ENCODE data around the gene PPFIBP1.
"Not testable (repeated sequence)": the region's sequence is repeated elsewhere in the genome, so short reads cannot be mapped to it uniquely, and the experiment has no call there.

PPFIBP1 gene

DNA sequence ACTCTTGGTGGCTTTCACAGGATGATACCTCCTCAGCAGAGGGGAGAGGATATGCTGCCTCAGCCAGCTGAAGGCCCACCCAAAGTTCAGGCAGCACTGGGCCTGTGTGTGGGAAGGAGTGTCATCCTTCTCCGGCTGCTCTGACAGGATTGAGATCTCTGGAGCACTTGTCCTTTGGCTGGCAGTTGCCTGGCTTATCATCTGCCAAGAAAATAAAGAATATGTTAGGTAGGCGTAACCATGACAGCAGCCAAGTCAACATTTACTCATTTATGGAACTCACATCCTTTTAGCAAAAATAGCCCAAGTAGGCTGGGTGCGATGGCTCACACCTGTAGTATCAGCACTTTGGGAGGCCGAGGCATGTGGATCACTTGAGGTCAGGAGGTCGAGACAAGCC, 68.5 kb downstream of the PPFIBP1 start:
- peak; percentile 60 for DNase-seq (ENCODE audit: low read depth)

DNA sequence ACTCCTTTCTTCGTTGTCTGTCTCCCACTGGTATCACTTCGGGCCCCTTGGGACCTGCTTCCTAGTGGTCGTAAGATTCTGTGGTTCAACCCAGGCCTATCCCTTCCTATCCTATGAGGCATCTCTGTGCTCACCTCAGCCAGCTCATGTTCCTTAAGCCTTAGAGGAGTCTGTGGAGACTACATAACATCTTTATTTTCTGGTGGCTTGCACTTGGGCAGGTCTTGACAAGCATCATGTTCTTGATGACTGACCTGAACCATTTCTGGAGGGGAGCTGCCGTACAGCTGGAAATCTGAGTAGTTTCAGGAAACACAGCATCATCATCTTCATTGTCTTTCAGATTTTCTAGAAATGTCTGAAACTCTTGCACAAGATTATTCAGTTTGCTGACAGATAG, 69.3 kb downstream of the PPFIBP1 start:
- DNase-seq (ENCODE audit: low read depth): no peak

DNA sequence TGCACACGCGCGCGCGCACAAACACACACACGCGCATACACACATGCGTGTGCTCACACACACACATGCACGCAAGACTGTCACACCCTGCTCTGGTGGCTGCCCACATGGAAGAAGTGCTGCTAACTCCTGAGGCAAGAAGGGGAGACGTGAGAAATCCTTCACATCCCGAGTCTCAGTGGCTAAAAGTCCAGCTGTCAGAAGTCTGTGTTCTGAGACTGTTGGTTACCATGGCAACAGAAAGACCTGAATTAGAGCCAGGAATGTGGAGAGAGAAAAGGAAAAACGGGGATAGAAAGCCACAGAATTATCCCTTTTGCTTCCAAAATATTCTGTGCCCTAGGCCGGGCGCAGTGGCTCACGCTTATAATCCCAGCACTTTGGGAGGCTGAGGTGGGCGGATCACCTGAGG, 71.2 kb downstream of the PPFIBP1 start:
- peak; percentile 49 for DNase-seq (ENCODE audit: low read depth)

DNA sequence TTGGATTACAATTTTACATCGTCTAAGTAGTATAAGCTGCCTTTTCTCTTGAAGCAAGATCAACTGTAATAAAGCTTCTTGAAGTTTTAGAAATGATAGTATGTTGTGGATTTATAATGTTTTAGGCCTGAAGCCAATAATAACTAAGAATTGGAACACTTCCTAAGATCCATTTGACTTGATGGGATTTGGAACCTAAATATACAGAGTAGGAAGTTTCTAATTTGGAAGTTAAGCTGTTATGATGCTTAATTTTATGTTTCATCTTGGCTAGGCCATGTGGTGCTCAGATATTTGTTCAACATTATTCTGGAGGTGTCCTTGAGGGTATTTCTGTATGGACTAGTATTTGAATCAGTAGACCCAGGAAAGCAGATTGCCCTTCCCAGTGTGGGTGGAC, 74.9 kb downstream of the PPFIBP1 start:
- not testable (repeated sequence) for DNase-seq (ENCODE audit: low read depth)

DNA sequence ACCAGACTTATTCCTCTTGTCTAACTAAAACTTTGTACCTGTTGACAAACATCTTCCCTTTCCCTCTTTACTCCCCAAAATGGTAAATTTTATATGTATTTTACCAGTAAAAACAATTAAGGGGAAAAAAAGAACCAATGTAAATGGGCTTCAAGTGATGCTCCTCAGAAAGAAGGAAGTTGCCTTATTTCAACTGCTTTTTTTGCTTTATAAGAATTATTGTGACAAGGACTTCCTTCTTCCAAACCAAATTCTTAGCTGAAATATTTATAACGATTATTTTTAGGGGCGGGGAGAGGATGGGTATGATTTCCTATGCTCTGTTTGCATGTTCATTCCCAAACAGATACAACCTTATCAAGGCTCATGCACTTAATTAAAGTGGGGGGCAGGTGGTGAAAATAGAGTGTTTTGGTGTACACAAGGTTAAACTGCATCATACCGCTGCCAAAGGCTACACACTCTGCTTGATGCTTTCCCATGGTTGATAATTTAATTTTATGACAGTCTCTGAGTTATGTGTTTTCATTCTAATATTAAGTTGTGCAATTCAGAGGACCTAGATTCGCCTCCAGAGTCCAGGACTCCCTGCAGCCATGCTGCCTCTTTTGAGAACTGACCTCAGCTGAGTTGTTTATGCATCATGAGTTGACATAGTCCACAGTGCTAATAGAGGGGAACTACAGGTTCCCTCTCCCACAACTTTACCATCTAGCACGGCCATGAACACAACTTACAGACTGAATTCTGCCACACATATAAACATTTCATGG, 77.2 kb downstream of the PPFIBP1 start:
- DNase-seq (ENCODE audit: low read depth): not testable (repeated sequence)

DNA sequence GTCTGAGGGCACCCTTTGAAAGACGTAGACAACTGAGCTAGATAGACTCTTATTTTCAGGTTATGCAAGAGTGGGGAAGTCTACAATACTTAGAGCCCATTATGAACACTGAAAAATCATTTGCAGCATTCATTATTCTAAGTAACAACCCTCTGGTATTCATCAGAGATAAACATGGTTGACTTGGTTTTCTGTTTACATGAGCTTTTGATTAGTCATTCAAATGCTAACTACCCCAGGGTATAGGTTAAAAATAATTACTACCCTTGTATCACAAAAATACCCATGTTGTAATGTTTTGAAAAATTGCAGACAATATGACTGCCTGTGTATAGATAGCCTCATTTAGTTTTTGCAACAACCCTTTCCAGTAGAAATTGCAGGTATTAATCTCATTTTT, 78.5 kb downstream of the PPFIBP1 start:
- peak; percentile 55 for DNase-seq (ENCODE audit: low read depth)

DNA sequence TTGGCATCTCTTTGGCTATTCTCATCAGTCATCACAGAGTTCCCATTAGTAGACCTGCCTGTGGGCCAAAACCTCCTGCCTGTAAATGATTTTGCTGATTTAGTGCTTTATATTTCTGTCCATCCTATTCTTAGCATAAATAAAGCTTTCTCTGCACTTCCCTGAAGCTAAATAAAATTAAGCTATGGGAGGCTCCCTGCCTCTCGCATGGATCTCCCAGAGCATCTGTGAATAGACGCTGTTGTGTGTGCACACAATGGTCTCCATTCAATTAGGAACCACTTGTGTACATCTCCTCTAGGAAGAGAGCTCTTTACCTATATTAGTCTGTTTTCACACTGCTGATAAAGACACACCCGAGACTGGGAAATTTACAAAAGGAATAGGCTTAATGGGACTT, 80.4 kb downstream of the PPFIBP1 start:
- no peak for DNase-seq (ENCODE audit: low read depth)

DNA sequence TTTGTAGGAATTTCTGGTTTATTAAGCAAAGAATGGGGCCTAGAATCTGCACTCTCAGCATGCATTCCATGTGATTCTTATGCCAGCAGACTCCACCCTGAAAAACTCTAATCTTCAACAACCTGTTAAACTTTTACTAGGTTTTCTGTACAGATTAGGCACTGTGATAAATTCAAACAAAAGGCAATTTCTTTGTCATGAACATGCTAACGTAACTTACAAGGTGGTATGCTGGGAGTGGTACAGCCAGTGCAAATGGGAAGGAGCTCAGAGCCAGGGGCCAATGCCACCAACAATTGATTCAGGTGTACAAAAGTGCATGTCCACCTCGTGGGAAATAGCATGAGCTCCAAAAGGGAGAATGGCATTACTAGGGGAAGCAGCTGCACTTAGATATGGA, 83.0 kb downstream of the PPFIBP1 start:
- no peak for DNase-seq (ENCODE audit: low read depth)

DNA sequence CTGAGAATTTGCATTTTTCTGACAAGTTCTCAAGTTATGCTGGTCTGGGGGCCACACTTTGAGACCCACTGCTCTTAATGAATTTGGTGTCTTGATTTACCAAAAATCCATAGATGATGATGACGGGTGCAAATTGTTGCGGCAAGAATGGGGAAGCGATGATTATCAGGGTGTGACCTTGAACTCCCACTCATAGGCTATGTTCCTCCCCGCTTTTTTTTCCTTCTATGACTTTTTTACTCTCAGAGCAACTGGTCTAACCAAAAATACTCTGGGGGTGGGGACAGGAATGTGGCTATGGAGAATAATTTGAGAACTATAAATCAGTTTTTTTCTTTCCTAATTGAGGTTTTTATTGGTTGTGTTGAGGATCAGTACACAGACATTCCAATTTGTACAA, 83.6 kb downstream of the PPFIBP1 start:
- no peak for DNase-seq (ENCODE audit: low read depth)

DNA sequence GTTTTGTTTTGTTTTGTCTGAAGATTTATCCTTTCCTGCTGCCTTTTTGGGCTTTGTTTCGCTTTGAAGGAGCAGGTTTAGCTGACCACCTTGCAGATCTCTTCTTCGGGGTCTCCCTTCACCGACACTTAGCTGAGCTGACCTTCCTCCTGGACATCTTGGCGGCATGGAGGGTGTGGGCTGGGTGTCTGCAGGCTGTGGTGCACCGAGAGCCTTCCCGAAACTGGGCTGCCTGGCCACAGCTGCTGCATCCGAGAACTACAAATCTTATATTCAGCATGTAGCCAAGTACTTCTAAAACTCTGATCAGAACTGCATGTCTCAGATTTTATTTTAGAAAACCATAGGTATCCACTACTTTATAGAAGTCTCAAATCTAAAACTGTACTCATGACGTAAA, 84.9 kb downstream of the PPFIBP1 start:
- DNase-seq (ENCODE audit: low read depth): no peak

DNA sequence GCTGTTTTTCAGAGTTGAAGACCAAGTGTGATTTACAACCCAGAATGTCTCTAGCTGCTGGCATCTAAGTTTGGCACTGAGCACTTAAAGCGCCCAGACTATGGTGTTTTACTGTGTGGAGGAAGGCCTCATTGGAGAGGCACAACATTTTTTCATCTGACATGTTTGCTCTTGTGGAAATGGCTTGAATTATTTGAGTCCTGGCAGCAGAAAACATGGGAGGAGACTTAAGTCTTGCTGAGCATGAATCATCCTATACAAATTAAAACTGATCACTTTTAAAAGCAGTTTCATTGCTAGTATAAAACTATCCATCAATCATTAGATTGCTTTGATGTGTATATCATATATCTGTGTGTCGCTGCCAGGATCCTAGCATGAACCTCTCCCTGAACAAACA, 86.4 kb downstream of the PPFIBP1 start:
- no peak for DNase-seq (ENCODE audit: low read depth)

DNA sequence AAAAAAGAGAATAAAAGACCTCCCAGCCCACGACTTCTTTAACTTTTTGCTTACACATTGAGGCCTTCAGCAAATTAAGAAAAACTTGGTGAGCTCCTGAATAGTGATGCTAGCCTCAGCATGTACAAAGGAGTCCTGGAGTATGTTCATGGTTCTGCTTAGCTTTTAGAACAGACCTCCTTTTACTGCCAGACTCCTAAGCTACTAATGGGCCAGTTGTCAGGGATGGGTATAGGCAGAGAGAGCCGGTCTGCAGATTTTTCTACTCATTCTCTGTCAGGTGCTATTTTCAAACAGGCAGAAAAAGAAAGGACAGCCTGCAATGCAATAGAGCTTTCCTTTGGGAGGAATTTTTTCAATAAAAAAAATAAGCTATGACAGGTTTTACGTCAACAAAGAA, 90.4 kb downstream of the PPFIBP1 start:
- no peak for DNase-seq (ENCODE audit: low read depth)

DNA sequence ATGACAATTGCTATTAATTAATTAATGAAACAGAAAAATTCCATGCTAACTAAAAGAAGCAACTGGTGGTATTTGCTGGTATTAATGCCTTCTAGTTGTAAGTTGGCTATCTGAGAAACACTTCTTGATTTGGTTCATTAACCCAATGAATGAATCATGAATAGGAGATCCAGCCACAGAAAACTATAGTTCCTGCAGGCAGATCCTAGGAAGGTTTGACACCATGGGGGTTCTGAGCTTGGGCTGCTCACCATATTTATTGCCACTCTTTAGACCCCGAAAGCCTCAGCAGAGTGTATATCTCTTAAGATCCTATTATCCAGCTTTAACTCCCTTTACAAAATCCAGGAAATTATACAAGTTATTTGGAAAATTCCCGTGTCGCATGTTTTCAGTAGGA, 90.9 kb downstream of the PPFIBP1 start:
- no peak for DNase-seq (ENCODE audit: low read depth)

DNA sequence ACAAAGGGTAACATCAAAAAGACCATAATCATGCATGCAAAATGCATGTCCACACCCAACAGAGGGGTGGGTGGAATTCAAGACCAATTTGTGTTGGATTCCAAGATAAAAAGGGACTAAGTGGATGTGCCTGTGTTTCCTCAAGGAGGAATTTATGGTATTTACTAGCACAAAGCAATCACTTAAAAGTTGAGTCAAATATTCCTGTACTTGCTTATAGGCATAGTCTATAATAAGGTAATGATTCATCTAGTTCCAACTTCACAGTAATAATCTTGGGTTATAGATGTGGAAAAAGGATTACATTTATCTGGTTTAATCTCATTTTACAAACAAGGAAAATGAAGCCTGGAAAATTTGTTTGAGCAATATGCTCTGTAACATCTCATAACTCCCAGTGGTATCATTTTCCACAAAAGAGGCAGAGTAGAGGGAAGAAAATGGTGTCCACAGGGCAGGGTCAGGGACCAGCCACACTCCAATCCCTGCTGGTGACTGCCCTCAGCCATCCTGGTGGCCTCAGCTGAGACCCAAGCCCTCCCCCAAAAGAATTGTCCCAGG, 91.4 kb downstream of the PPFIBP1 start:
- DNase-seq (ENCODE audit: low read depth): peak; percentile 60

DNA sequence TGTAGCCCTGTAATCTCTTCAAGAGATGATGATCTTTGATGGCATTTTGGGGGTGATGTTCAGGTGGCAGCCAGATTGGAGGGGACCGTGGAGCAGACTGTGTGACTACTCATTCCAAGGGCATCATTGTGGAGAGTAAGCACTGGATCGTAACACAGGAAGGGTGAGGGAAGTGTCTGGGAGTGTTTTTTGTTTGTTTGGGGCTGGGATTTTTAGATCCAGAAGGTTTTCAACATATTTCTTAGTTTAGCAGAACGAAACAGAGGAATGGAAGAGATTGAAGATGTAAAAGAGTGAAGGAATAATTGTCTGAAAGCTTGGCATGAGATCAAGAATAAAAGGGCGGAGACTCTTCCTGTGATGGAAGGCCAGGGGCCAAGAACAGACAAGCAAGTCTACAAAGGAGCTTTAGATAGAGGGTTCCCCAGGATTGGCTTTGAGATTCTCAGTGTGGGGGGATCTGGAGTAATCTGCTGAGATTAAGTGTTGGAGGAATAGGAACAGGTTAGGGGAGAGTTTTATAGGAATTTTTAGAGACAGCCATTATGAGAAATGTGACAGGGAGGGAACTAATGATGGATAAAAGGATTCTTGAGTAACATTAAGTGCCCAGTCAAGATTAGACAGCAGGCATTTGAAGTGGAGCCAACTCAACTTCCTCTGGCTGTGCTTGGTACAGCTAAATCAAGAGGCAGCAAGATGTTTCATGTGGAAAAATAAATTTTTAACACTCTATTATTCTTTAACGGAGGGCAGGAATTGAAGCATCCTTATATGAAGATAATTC, 92.5 kb downstream of the PPFIBP1 start:
- DNase-seq (ENCODE audit: low read depth): no peak

DNA sequence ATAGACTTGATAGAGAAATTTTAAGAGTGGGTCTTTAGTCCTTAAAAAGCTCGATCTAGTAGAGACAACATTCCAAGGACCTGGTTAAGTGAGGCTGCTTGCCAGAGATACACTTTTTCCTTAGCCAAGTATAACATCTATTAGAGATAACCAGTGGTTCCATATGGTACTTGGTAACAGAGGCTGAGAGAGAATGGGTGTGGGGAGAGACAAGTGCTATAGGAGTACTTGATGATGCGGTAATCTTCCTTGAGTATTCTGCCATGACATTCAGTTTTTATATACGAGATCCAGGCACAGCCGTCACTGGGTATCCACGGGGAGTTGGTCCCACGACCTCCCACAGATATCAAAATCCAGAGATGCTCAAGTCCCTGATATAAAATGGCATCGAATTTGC, 94.8 kb downstream of the PPFIBP1 start:
- no peak for DNase-seq (ENCODE audit: low read depth)

DNA sequence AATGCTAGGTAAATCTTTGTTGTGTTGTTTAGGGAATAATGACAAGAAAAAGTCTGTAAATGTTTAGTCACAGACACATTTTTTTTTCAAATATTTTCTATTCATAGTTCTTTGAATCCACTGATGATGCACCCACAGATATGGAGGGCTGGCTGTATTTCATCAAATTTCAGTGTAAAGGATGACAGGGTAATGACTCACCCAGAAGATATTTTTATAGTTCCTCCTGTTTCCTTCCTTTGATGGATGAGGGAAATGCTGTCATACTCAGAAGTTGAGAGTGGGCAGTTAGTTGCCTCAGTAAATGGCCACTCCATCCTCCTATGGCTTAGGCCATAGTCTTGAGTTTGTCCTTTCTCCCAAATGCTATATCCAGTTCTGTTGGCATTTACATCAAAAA, 95.3 kb downstream of the PPFIBP1 start:
- DNase-seq (ENCODE audit: low read depth): peak; percentile 97

DNA sequence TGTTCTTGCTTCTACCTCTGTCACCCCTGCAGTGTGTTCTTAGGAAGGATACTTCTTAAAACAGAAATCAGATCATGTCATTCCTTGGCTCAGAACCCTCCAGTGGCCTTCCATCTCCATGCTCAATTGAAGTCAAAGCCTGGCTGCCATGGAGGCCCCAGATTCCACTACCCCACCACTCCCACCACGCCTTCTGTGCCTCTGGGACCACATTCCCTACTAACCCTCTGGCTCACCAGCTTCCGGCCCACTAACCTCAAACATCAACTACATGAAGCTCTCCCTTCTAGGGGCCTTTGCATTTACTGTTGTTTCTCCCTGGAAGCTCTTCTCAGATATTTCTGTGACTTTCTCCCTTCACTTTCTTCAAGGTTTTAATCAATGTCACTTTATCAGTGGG, 96.1 kb downstream of the PPFIBP1 start:
- no peak for DNase-seq (ENCODE audit: low read depth)

DNA sequence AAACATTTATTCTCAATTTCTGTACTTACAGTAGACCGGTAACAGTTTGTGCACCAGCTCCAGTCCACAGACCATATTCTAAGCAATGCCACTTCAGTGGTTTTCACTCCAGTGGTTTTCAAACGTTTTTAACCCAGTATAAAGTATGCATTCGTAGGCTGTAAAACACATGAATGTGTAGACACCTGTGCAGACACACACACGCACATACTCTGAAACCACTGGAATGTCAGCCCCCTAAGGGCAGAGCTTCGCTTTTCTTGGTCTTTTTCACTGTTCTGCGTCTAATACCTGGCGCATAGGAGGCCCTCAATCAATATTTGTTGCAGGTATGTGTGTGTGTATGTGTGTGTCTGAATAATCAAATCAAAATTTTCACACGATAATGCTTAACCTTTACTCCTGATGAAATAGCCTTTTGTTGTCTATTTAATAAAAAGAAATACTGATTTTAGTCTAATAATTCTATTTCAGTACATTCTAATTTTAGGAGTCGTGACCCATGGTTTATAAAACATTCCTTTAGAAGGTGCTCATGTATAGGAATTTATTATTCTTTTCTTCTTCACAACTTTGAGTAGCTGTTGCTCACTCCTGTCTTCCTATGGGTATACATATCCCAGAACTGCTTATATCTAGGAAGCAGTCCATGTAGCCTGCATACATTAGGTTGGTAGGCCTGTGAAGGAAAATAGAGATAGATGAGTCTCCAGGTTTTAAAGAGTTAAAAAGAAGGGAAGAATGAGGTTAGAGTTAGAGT, 98.6 kb downstream of the PPFIBP1 start:
- DNase-seq (ENCODE audit: low read depth): peak; percentile 56

DNA sequence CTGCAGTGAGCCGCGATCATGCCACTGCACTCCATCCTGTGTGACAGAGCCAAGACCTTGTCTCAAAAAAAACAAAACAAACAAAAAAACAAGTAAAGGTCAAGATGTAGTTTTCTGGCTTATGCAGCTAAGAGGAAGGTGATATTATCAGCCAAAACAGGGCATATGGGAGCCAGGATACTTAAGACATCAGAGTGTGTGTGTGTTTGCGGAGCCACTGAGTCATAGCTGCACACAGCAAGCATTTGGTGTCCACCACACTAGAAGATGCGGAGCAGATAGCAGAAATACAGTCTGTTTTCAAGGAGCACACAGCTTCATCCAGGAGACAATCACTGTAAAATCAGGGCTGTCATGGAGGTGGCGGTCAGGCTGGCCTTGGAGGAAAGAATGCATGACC, 99.6 kb downstream of the PPFIBP1 start:
- DNase-seq (ENCODE audit: low read depth): peak; percentile 47

DNA sequence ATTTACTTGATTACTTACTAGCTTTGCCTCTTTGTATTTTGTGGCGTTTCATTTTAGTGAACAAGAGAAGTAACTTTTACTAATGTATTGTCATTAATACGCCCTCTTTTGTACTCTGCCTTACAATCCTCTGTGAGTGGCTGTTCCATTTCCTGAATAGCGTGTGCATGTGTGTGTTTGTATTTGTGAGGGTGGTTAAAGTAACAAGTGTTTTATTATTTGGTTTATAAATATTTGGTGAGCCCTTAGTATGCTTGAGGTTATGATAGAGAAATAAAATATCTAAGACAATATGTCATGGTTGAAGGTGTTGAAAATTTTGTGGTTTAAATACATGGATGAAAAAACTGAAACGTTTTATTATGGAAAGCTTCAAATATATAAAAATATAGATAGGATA, 100.6 kb downstream of the PPFIBP1 start:
- no peak for DNase-seq (ENCODE audit: low read depth)

DNA sequence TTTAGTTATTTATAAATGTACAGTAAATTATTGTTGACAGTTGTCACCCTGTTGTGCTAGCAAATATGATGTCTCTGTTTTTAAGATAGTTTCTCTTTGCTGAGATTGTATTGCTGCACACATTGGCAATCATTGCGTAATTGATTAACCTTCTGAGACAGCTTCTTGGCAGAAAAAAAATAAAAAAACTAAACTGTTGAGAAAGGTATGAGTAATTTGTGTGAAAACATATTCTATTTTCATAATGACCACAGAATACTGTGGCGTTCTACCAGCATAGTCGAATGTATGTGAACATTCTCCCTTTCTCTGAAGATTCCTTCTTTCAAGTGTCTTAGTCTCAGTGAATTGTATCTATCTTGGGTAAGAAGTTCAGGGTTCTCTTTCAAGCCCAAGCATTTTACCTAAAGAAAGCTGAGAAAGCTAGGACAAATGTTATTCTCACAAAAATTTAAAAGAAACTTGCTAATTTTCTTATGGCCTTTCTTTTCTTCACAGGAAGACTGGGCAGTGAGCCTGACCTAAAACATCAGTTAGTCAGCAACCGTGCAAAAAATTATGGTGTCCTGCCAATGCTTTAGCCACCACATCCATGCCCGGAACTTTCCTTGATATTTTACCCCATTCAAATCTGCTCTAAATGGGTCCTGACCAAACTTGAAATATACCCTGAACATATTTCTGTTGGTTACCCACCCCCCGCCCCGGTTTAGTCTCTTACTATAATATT, 103.3 kb downstream of the PPFIBP1 start:
- peak; percentile 86 for DNase-seq (ENCODE audit: low read depth)

All from ELR (cell line).